ENCODE measurements around the gene MTMR6.

The MTMR6 gene

GRCh38 chr13:25222740-25223139 lies 64.5 kb downstream of the MTMR6 start:
- Mint-ChIP-seq H3K4me1 (no peaks in the 10 kb centered on the region), H3K27ac (no peak overlapping the region), H3K27me3 (peaks cover 11% of the 10 kb centered on the region), H3K36me3 (no peaks in the 10 kb centered on the region), H3K9me3 (no peaks in the 10 kb centered on the region), H3K4me3 (no peak overlapping the region)
- ATAC-seq (ENCODE audit: low read depth) (no peak), DNase-seq (ENCODE audit: low spot score in 2 of 2) (no peak)

GRCh38 chr13:25218019-25218418 lies 69.3 kb downstream of the MTMR6 start:
- Mint-ChIP-seq H3K27me3 (peaks cover 8% of the 10 kb centered on the region), H3K27ac (no peak overlapping the region), H3K9me3 (no peaks in the 10 kb centered on the region), H3K36me3 (no peaks in the 10 kb centered on the region), H3K4me1 (no peaks in the 10 kb centered on the region), H3K4me3 (no peak overlapping the region)
- ATAC-seq (ENCODE audit: low read depth), result no peak
- no peak for DNase-seq (ENCODE audit: low spot score in 2 of 2)

- peaks cover 4% of the 10 kb centered on the region for H3K27me3 Mint-ChIP-seq
- DNase-seq (ENCODE audit: low spot score in 2 of 2) (no peak), ATAC-seq (ENCODE audit: low read depth) (no peak)
- H3K4me3 Mint-ChIP-seq, result no peak overlapping the region
- no peak overlapping the region for H3K27ac Mint-ChIP-seq
- H3K36me3 Mint-ChIP-seq, result no peaks in the 10 kb centered on the region
- no peaks in the 10 kb centered on the region for H3K9me3 Mint-ChIP-seq
- H3K4me1 Mint-ChIP-seq, result no peaks in the 10 kb centered on the region
These were observed 70.0 kb downstream of the MTMR6 start for GRCh38 chr13:25217023-25217885.

- Mint-ChIP-seq H3K27me3 (peaks cover 2% of the 10 kb centered on the region), H3K27ac (no peak overlapping the region), H3K4me1 (no peaks in the 10 kb centered on the region), H3K9me3 (no peaks in the 10 kb centered on the region), H3K4me3 (no peak overlapping the region), H3K36me3 (no peaks in the 10 kb centered on the region)
- DNase-seq (ENCODE audit: low spot score in 2 of 2) (no peak), ATAC-seq (ENCODE audit: low read depth) (no peak)
These were observed 72.1 kb downstream of the MTMR6 start for GRCh38 chr13:25215253-25215575.

GRCh38 chr13:25214491-25215252 lies 72.6 kb downstream of the MTMR6 start:
- no peaks in the 10 kb centered on the region for H3K4me1 Mint-ChIP-seq
- DNase-seq (ENCODE audit: low spot score in 2 of 2) (no peak), ATAC-seq (ENCODE audit: low read depth) (no peak)
- H3K27ac Mint-ChIP-seq, result no peak overlapping the region
- H3K4me3 Mint-ChIP-seq, result no peak overlapping the region
- H3K36me3 Mint-ChIP-seq, result no peaks in the 10 kb centered on the region
- peaks cover 3% of the 10 kb centered on the region for H3K27me3 Mint-ChIP-seq
- H3K9me3 Mint-ChIP-seq, result no peaks in the 10 kb centered on the region

- Mint-ChIP-seq H3K36me3 (no peaks in the 10 kb centered on the region), H3K9me3 (no peaks in the 10 kb centered on the region), H3K4me3 (no peak overlapping the region), H3K27ac (no peak overlapping the region), H3K4me1 (no peaks in the 10 kb centered on the region), H3K27me3 (peaks cover 4% of the 10 kb centered on the region)
- no peak for DNase-seq (ENCODE audit: low spot score in 2 of 2)
- ATAC-seq (ENCODE audit: low read depth), result no peak
These were observed 73.6 kb downstream of the MTMR6 start for GRCh38 chr13:25213715-25214114.

GRCh38 chr13:25210842-25211569 lies 76.3 kb downstream of the MTMR6 start:
- ATAC-seq (ENCODE audit: low read depth), result no peak
- no peaks in the 10 kb centered on the region for H3K9me3 Mint-ChIP-seq
- no peaks in the 10 kb centered on the region for H3K4me1 Mint-ChIP-seq
- H3K36me3 Mint-ChIP-seq, result no peaks in the 10 kb centered on the region
- H3K27ac Mint-ChIP-seq, result no peak overlapping the region
- H3K27me3 Mint-ChIP-seq, result peaks cover 7% of the 10 kb centered on the region
- no peak for DNase-seq (ENCODE audit: low spot score in 2 of 2)
- H3K4me3 Mint-ChIP-seq, result no peak overlapping the region

GRCh38 chr13:25207291-25207810 lies 79.9 kb downstream of the MTMR6 start:
- Mint-ChIP-seq H3K36me3 (no peaks in the 10 kb centered on the region), H3K27me3 (peaks cover 11% of the 10 kb centered on the region), H3K4me1 (peaks cover 4% of the 10 kb centered on the region), H3K9me3 (no peaks in the 10 kb centered on the region), H3K4me3 (no peak overlapping the region), H3K27ac (no peak overlapping the region)
- ATAC-seq (ENCODE audit: low read depth) (no peak), DNase-seq (ENCODE audit: low spot score in 2 of 2) (no peak)

- no peak overlapping the region for H3K4me3 Mint-ChIP-seq
- H3K27me3 Mint-ChIP-seq, result peaks cover 11% of the 10 kb centered on the region
- no peak overlapping the region for H3K27ac Mint-ChIP-seq
- DNase-seq (ENCODE audit: low spot score in 2 of 2) (no peak), ATAC-seq (ENCODE audit: low read depth) (no peak)
- H3K4me1 Mint-ChIP-seq, result peaks cover 4% of the 10 kb centered on the region
- H3K9me3 Mint-ChIP-seq, result no peaks in the 10 kb centered on the region
- H3K36me3 Mint-ChIP-seq, result no peaks in the 10 kb centered on the region
These were observed 82.4 kb downstream of the MTMR6 start for GRCh38 chr13:25204863-25205262.

- Mint-ChIP-seq H3K9me3 (no peaks in the 10 kb centered on the region), H3K27ac (no peak overlapping the region), H3K4me1 (peaks cover 4% of the 10 kb centered on the region), H3K36me3 (no peaks in the 10 kb centered on the region), H3K27me3 (peaks cover 9% of the 10 kb centered on the region), H3K4me3 (no peak overlapping the region)
- no peak for DNase-seq (ENCODE audit: low spot score in 2 of 2)
- no peak for ATAC-seq (ENCODE audit: low read depth)
These were observed 84.1 kb downstream of the MTMR6 start for GRCh38 chr13:25203127-25203740.

GRCh38 chr13:25200783-25201182 lies 86.5 kb downstream of the MTMR6 start:
- H3K27me3 Mint-ChIP-seq, result peaks cover 5% of the 10 kb centered on the region
- no peaks in the 10 kb centered on the region for H3K36me3 Mint-ChIP-seq
- ATAC-seq (ENCODE audit: low read depth) (no peak), DNase-seq (ENCODE audit: low spot score in 2 of 2) (no peak)
- no peak overlapping the region for H3K4me3 Mint-ChIP-seq
- H3K9me3 Mint-ChIP-seq, result no peaks in the 10 kb centered on the region
- H3K27ac Mint-ChIP-seq, result no peak overlapping the region
- peaks cover 4% of the 10 kb centered on the region for H3K4me1 Mint-ChIP-seq

GRCh38 chr13:25198647-25199046 lies 88.6 kb downstream of the MTMR6 start:
- peaks cover 4% of the 10 kb centered on the region for H3K4me1 Mint-ChIP-seq
- no peaks in the 10 kb centered on the region for H3K36me3 Mint-ChIP-seq
- H3K9me3 Mint-ChIP-seq, result no peaks in the 10 kb centered on the region
- DNase-seq (ENCODE audit: low spot score in 2 of 2), result no peak
- ATAC-seq (ENCODE audit: low read depth), result no peak
- H3K27me3 Mint-ChIP-seq, result peaks cover 6% of the 10 kb centered on the region
- H3K4me3 Mint-ChIP-seq, result no peak overlapping the region
- no peak overlapping the region for H3K27ac Mint-ChIP-seq

- H3K4me3 Mint-ChIP-seq, result no peak overlapping the region
- no peak for ATAC-seq (ENCODE audit: low read depth)
- H3K27ac Mint-ChIP-seq, result no peak overlapping the region
- H3K36me3 Mint-ChIP-seq, result no peaks in the 10 kb centered on the region
- no peaks in the 10 kb centered on the region for H3K9me3 Mint-ChIP-seq
- peaks cover 10% of the 10 kb centered on the region for H3K27me3 Mint-ChIP-seq
- H3K4me1 Mint-ChIP-seq, result no peaks in the 10 kb centered on the region
- no peak for DNase-seq (ENCODE audit: low spot score in 2 of 2)
These were observed 90.3 kb downstream of the MTMR6 start for GRCh38 chr13:25196971-25197370.

Measured in memory B cell (primary cell).